Measurements from ENCODE around the gene XAF1.

GRCh38 chr17:6748617-6749016 lies 7.2 kb upstream of the XAF1 start:
- TF ChIP-seq EZH2 (IDR thresholded peaks at IDR 0.05; ENCODE audit: low read length), result no peak
- no peak for TF ChIP-seq CTCF (optimal IDR thresholded peaks at IDR 0.05 in 1 of 3, IDR thresholded peaks at IDR 0.05 in 1 of 3, conservative IDR thresholded peaks at IDR 0.05 in 1 of 3; ENCODE audit: extremely low read depth in 1 of 3, insufficient read depth in 2 of 3, low read length in 3 of 3)

Measured in keratinocyte (primary cell).